ENCODE results near the gene RNF167. TPM values are rescaled to one million over a fixed set of nuclear protein-coding genes. Genes with fewer than 3 reads are reported as not detected.
A peak's percentile ranks its signal among the peaks of the same experiment; 100 is the strongest.

Gene RNF167
- polyA plus RNA-seq (52.5 and 64.1 TPM in 2 replicates), polyA minus RNA-seq (33.3 and 40.9 TPM in 2 replicates)

GRCh38 chr17:4939796-4940554 lies at the start of gene RNF167, which contains the start of gene SLC25A11:
Gene RNF167, plus strand, starts transcription at chr17:4940268. Its CDS starts 642 bp downstream, at chr17:4940910.
Gene SLC25A11, minus strand, starts transcription at chr17:4940046. Its CDS starts 136 bp downstream, at chr17:4939910.
- H4K20me1 ChIP-seq (ENCODE audit: insufficient read depth): no peaks in the 10 kb centered on the region
- peak within 1 kb of the TSS; percentile 97 for H3K27ac ChIP-seq (ENCODE audit: low read length)
- H3K79me2 ChIP-seq (replicated peaks; ENCODE audit: insufficient read depth, low read length): peaks cover 20% of the 10 kb centered on the region
- H3K9me3 ChIP-seq (ENCODE audit: low read length): no peaks in the 10 kb centered on the region
- H3K4me2 ChIP-seq (ENCODE audit: low read length): peak within 1 kb of the TSS; percentile 86
- H3K4me3 ChIP-seq (ENCODE audit: low read length): peak within 1 kb of the TSS; percentile 83
- peak; percentile 52 for TF ChIP-seq TAF1 (IDR thresholded peaks at IDR 0.05; ENCODE audit: low read depth)
- TF ChIP-seq REST (IDR thresholded peaks at IDR 0.05; ENCODE audit: borderline replicate concordance): peak; percentile 67
- peak; percentile 85 for TF ChIP-seq MXI1 (conservative IDR thresholded peaks at IDR 0.05; ENCODE audit: poor library complexity, severe bottlenecking)
- TF ChIP-seq, protein P1, sequence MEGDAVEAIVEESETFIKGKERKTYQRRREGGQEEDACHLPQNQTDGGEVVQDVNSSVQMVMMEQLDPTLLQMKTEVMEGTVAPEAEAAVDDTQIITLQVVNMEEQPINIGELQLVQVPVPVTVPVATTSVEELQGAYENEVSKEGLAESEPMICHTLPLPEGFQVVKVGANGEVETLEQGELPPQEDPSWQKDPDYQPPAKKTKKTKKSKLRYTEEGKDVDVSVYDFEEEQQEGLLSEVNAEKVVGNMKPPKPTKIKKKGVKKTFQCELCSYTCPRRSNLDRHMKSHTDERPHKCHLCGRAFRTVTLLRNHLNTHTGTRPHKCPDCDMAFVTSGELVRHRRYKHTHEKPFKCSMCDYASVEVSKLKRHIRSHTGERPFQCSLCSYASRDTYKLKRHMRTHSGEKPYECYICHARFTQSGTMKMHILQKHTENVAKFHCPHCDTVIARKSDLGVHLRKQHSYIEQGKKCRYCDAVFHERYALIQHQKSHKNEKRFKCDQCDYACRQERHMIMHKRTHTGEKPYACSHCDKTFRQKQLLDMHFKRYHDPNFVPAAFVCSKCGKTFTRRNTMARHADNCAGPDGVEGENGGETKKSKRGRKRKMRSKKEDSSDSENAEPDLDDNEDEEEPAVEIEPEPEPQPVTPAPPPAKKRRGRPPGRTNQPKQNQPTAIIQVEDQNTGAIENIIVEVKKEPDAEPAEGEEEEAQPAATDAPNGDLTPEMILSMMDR (IDR thresholded peaks at IDR 0.05; ENCODE audit: poor library complexity, severe bottlenecking): peak; percentile 35
- TF ChIP-seq POLR2AphosphoS5 (IDR thresholded peaks at IDR 0.05): peak; percentile 91
- TF ChIP-seq RAD21 (conservative IDR thresholded peaks at IDR 0.05): peak; percentile 47
- TF ChIP-seq EP300 (conservative IDR thresholded peaks at IDR 0.05; ENCODE audit: poor library complexity, severe bottlenecking): peak; percentile 15
- peak; percentile 50 for TF ChIP-seq SMC3 (conservative IDR thresholded peaks at IDR 0.05; ENCODE audit: poor library complexity)
- no peak for TF ChIP-seq EZH2 (IDR thresholded peaks at IDR 0.05; ENCODE audit: borderline replicate concordance, insufficient read depth, low read length, poor library complexity, severe bottlenecking)
- no peaks in the 10 kb centered on the region for H3K27me3 ChIP-seq (ENCODE audit: insufficient read depth, low read depth, low read length)
- peak within 1 kb of the TSS; percentile 75 for H2AFZ ChIP-seq (ENCODE audit: low read depth, low read length)
- no peaks in the 10 kb centered on the region for H3F3A ChIP-seq (ENCODE audit: insufficient read depth, low read length, poor library complexity, severe bottlenecking)
- H3K9ac ChIP-seq (ENCODE audit: low read length): peak within 1 kb of the TSS; percentile 92
- H3K36me3 ChIP-seq (ENCODE audit: insufficient read depth, low read length): no peaks in the 10 kb centered on the region
- no peaks in the 10 kb centered on the region for H3K9me2 ChIP-seq (ENCODE audit: insufficient read depth, low read length)

- no peaks in the 10 kb centered on the region for H3K36me3 ChIP-seq (ENCODE audit: insufficient read depth, low read length)
- H3K27ac ChIP-seq (ENCODE audit: low read length): no peak overlapping the region
- TF ChIP-seq MXI1 (conservative IDR thresholded peaks at IDR 0.05; ENCODE audit: poor library complexity, severe bottlenecking) (no peak), SMC3 (conservative IDR thresholded peaks at IDR 0.05; ENCODE audit: poor library complexity) (no peak), REST (IDR thresholded peaks at IDR 0.05; ENCODE audit: borderline replicate concordance) (no peak), TAF1 (IDR thresholded peaks at IDR 0.05; ENCODE audit: low read depth) (no peak), EP300 (conservative IDR thresholded peaks at IDR 0.05; ENCODE audit: poor library complexity, severe bottlenecking) (no peak), EZH2 (IDR thresholded peaks at IDR 0.05; ENCODE audit: borderline replicate concordance, insufficient read depth, low read length, poor library complexity, severe bottlenecking) (no peak), RAD21 (conservative IDR thresholded peaks at IDR 0.05) (no peak), POLR2AphosphoS5 (IDR thresholded peaks at IDR 0.05) (no peak)
- TF ChIP-seq, protein P1 (IDR thresholded peaks at IDR 0.05; ENCODE audit: poor library complexity, severe bottlenecking): no peak
Measured at GRCh38 chr17:4891411-4892410, 48.4 kb upstream of the RNF167 start.

More at GRCh38 chr17:4891411-4892410, 48.4 kb upstream of the RNF167 start:
- H3K79me2 ChIP-seq (replicated peaks; ENCODE audit: insufficient read depth, low read length): no peaks in the 10 kb centered on the region
- H3K27me3 ChIP-seq (ENCODE audit: insufficient read depth, low read depth, low read length): no peaks in the 10 kb centered on the region
- H3K9me2 ChIP-seq (ENCODE audit: insufficient read depth, low read length): no peaks in the 10 kb centered on the region
- H3K9me3 ChIP-seq (ENCODE audit: low read length): no peaks in the 10 kb centered on the region
- H2AFZ ChIP-seq (ENCODE audit: low read depth, low read length): no peak overlapping the region
- H4K20me1 ChIP-seq (ENCODE audit: insufficient read depth): no peaks in the 10 kb centered on the region
- H3K9ac ChIP-seq (ENCODE audit: low read length): no peak overlapping the region
- no peaks in the 10 kb centered on the region for H3F3A ChIP-seq (ENCODE audit: insufficient read depth, low read length, poor library complexity, severe bottlenecking)
- no peak overlapping the region for H3K4me3 ChIP-seq (ENCODE audit: low read length)
- no peak overlapping the region for H3K4me2 ChIP-seq (ENCODE audit: low read length)
